Tibial nerve (tissue), 4 donors: Measurements from ENCODE around the gene POLH.

Source experiments
- EP300 ChIP-seq, 2 donors: sonication (generic); formaldehyde crosslinking; IDR thresholded peaks; one replicate each; pipeline ENCODE4 v1.6.1; 2017; ENCODE audit warnings: antibody characterized with exemption in 2 of 2, mild to moderate bottlenecking in 1 of 2
- POLR2A ChIP-seq, 2 donors: fragments of 450-650 bp; IDR thresholded peaks; one replicate each; pipeline ENCODE4 v1.6.1; 2017; ENCODE audit warnings: antibody characterized with exemption in 2 of 2, mild to moderate bottlenecking in 2 of 2, moderate library complexity in 2 of 2
- TF ChIP-seq, protein P1 (sequence below), 5 experiments: fragments of 200-600 bp in 3 of 5; fragments of 450-650 bp in 2 of 5; sonication (generic) in 3 of 5; IDR thresholded peaks; one replicate each; pipeline ENCODE4 v1.5.1; 2016 to 2019; ENCODE audit warnings: antibody characterized with exemption in 5 of 5, mild to moderate bottlenecking in 3 of 5, moderate library complexity in 2 of 5

DNA sequence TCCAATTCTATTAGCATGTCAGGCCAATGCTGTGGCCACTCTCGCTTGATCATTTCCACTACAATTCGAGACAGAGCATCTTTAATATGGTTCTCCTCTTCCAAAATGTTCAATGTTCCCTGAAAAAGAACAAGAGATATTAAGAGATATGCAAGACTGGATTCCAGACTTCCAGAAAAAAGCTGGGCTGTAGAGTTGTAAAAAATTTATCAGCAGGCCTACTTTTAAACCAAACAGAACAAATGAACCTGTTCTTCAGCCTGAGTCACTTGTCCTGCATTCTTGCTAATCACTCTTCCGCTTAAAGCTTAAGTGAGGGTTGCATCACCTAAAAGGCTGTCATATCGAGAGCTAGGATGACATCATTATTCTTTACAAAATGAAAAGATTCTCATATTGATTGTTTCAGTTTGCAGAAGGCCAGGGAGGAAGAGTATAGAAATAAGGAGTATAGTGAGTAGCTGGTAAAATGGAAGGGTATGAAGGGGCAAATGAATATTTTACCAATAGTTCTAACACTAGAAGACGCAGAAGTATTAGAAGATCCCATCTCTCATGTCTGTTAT is 5.0 kb upstream of the POLH start:
- TF ChIP-seq, protein P1, sequence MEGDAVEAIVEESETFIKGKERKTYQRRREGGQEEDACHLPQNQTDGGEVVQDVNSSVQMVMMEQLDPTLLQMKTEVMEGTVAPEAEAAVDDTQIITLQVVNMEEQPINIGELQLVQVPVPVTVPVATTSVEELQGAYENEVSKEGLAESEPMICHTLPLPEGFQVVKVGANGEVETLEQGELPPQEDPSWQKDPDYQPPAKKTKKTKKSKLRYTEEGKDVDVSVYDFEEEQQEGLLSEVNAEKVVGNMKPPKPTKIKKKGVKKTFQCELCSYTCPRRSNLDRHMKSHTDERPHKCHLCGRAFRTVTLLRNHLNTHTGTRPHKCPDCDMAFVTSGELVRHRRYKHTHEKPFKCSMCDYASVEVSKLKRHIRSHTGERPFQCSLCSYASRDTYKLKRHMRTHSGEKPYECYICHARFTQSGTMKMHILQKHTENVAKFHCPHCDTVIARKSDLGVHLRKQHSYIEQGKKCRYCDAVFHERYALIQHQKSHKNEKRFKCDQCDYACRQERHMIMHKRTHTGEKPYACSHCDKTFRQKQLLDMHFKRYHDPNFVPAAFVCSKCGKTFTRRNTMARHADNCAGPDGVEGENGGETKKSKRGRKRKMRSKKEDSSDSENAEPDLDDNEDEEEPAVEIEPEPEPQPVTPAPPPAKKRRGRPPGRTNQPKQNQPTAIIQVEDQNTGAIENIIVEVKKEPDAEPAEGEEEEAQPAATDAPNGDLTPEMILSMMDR (IDR thresholded peaks at IDR 0.05): no peak
- TF ChIP-seq EP300 (IDR thresholded peaks at IDR 0.05): no peak
- no peak for TF ChIP-seq POLR2A (IDR thresholded peaks at IDR 0.05)
